ENCODE results near the gene AGR3.

AGR3 gene

GRCh38 chr7:16923019-16923418 is 41.2 kb upstream of the AGR3 start:
- TF ChIP-seq EZH2phosphoT487 (conservative IDR thresholded peaks at IDR 0.05; ENCODE audit: low read length), result no peak
- TF ChIP-seq CTCF (IDR thresholded peaks at IDR 0.05; ENCODE audit: insufficient read depth, low read length, poor library complexity, severe bottlenecking), result no peak
- H3K9me2 ChIP-seq (replicated peaks; ENCODE audit: insufficient read depth, low read length), result no peaks in the 10 kb centered on the region
- no peaks in the 10 kb centered on the region for H3K36me3 ChIP-seq (ENCODE audit: low read length)
- no peaks in the 10 kb centered on the region for H4K20me1 ChIP-seq (ENCODE audit: low read depth, low read length)
- no peak overlapping the region for H2AFZ ChIP-seq (ENCODE audit: low read depth, low read length, severe bottlenecking)
- no peaks in the 10 kb centered on the region for H3F3A ChIP-seq (ENCODE audit: insufficient read depth)
- no peak overlapping the region for H3K4me2 ChIP-seq (ENCODE audit: low read depth, low read length, poor library complexity, severe bottlenecking)
- H3K79me2 ChIP-seq (ENCODE audit: insufficient read depth, low read length), result no peaks in the 10 kb centered on the region
- no peaks in the 10 kb centered on the region for H3K27me3 ChIP-seq (ENCODE audit: low read length)
- no peak overlapping the region for H3K4me3 ChIP-seq (ENCODE audit: insufficient read depth, low read length, poor library complexity, severe bottlenecking)
- no peak overlapping the region for H3K27ac ChIP-seq (ENCODE audit: low read depth, low read length)
- H3K9ac ChIP-seq (ENCODE audit: low read length), result no peak overlapping the region
- H3K9me3 ChIP-seq (ENCODE audit: insufficient read depth, low read length), result no peaks in the 10 kb centered on the region

DNA sequence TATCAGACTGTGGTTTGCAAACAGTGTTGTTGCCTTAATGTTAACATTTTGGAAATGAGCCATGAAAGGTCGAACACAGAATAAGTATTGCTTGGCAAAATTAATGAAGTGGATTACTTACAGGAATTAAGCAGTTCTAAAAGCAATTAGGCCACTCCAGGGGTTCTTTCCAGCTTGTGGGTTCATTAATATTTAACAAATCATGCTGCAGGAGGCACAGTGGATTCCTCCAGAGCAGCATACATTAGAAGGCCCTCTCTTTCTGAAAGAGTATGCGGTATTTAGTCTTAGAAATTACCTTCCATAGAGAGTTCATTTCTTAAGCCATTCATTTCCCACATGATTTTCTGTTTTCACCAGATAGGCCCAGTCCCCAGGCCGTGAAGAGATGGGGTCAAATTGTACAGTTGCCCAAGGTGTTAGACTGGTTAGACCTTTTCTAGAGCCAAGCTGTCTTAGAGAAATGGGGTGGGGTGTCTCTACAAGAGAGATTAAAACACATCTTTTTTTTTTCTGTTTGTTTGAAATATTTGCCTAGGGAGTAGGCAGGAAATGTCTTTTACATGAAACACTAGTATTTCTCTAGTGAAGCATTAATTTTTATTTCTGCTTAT is 40.0 kb upstream of the AGR3 start:
- Histone ChIP-seq H3K4me2 (ENCODE audit: low read depth, low read length, poor library complexity, severe bottlenecking) (no peak overlapping the region), H3K9ac (ENCODE audit: low read length) (no peak overlapping the region), H3K27me3 (ENCODE audit: low read length) (no peaks in the 10 kb centered on the region), H3K9me2 (replicated peaks; ENCODE audit: insufficient read depth, low read length) (no peaks in the 10 kb centered on the region), H3K79me2 (ENCODE audit: insufficient read depth, low read length) (no peaks in the 10 kb centered on the region), H4K20me1 (ENCODE audit: low read depth, low read length) (no peaks in the 10 kb centered on the region), H2AFZ (ENCODE audit: low read depth, low read length, severe bottlenecking) (no peak overlapping the region), H3K4me3 (ENCODE audit: insufficient read depth, low read length, poor library complexity, severe bottlenecking) (no peak overlapping the region), H3K27ac (ENCODE audit: low read depth, low read length) (no peak overlapping the region), H3K36me3 (ENCODE audit: low read length) (no peaks in the 10 kb centered on the region), H3F3A (ENCODE audit: insufficient read depth) (no peaks in the 10 kb centered on the region), H3K9me3 (ENCODE audit: insufficient read depth, low read length) (no peaks in the 10 kb centered on the region)
- TF ChIP-seq CTCF (IDR thresholded peaks at IDR 0.05; ENCODE audit: insufficient read depth, low read length, poor library complexity, severe bottlenecking) (no peak), EZH2phosphoT487 (conservative IDR thresholded peaks at IDR 0.05; ENCODE audit: low read length) (no peak)

GRCh38 chr7:16921151-16921550 is 39.4 kb upstream of the AGR3 start:
- Histone ChIP-seq H3F3A (ENCODE audit: insufficient read depth) (no peaks in the 10 kb centered on the region), H3K4me3 (ENCODE audit: insufficient read depth, low read length, poor library complexity, severe bottlenecking) (no peak overlapping the region), H3K9ac (ENCODE audit: low read length) (no peak overlapping the region), H3K79me2 (ENCODE audit: insufficient read depth, low read length) (no peaks in the 10 kb centered on the region), H3K9me2 (replicated peaks; ENCODE audit: insufficient read depth, low read length) (no peaks in the 10 kb centered on the region), H3K4me2 (ENCODE audit: low read depth, low read length, poor library complexity, severe bottlenecking) (no peak overlapping the region), H2AFZ (ENCODE audit: low read depth, low read length, severe bottlenecking) (no peak overlapping the region), H3K27ac (ENCODE audit: low read depth, low read length) (no peak overlapping the region), H3K9me3 (ENCODE audit: insufficient read depth, low read length) (no peaks in the 10 kb centered on the region), H3K27me3 (ENCODE audit: low read length) (no peaks in the 10 kb centered on the region), H4K20me1 (ENCODE audit: low read depth, low read length) (no peaks in the 10 kb centered on the region), H3K36me3 (ENCODE audit: low read length) (no peaks in the 10 kb centered on the region)
- TF ChIP-seq EZH2phosphoT487 (conservative IDR thresholded peaks at IDR 0.05; ENCODE audit: low read length) (no peak), CTCF (IDR thresholded peaks at IDR 0.05; ENCODE audit: insufficient read depth, low read length, poor library complexity, severe bottlenecking) (no peak)

All from SU-DHL-6 (cell line).